IMR-90 (cell line): ENCODE measurements around the gene CFDP1. TPM values are rescaled to one million over a fixed set of nuclear protein-coding genes. Genes with fewer than 3 reads are reported as not detected.

ENCODE experiments used
- ATAC-seq: fragments of 200-7000 bp; cut with Tn5 transposase; 2 replicates; pipeline ENCODE4 v1.9.1; 2020; ENCODE audit warnings: low read depth, mild to moderate bottlenecking, moderate library complexity
- BruUV-seq: library from RNA; stranded (reverse); fragments of 400-500 nt; replicated peaks from 2 replicates; lab custom pipeline; 2021; lab: Mats Ljungman, UMichigan
- CTCF ChIA-PET: fragments of 300-600 bp; formaldehyde crosslinking; extraction: SDS; loops from one replicate; lab custom pipeline; 2021; ENCODE audit warnings: antibody characterized with exemption; lab: Yijun Ruan, JAX
- POLR2A ChIA-PET: fragments of 300-600 bp; sonication (Branson Sonifier 250); formaldehyde crosslinking; loops from one replicate; lab custom pipeline; 2022; ENCODE audit warnings: antibody characterized with exemption; ENCODE audit not compliant: unreplicated experiment; lab: Charles Lee
- DNase-seq: peaks from one replicate; pipeline ENCODE4 v3.0.0; 2013
- H2AFZ ChIP-seq: replicated peaks from 2 replicates; pipeline ENCODE3; 2013; ENCODE audit warnings: low read length, mild to moderate bottlenecking; ENCODE audit not compliant: poor library complexity
- H2AK5ac ChIP-seq: 2 replicates; pipeline ENCODE4 v1.6.1; 2013; ENCODE audit warnings: low read depth, low read length, inconsistent platforms
- H2AK9ac ChIP-seq: replicated peaks from 2 replicates; pipeline ENCODE3; 2013; ENCODE audit warnings: mild to moderate bottlenecking, low read depth, low read length, moderate library complexity; ENCODE audit not compliant: poor library complexity
- H2BK120ac ChIP-seq: 2 replicates; pipeline ENCODE4 v1.6.1; 2013; ENCODE audit warnings: low read depth, low read length, inconsistent platforms
- H2BK15ac ChIP-seq: 3 replicates; pipeline ENCODE4 v1.6.1; 2013; ENCODE audit warnings: low read depth, low read length, inconsistent platforms
- H2BK20ac ChIP-seq: 2 replicates; pipeline ENCODE4 v1.6.1; 2013; ENCODE audit warnings: low read depth, mild to moderate bottlenecking, inconsistent platforms, low read length, moderate library complexity
- H2BK5ac ChIP-seq: 2 replicates; pipeline ENCODE4 v1.6.1; 2013; ENCODE audit warnings: mild to moderate bottlenecking, low read depth, low read length, inconsistent platforms; ENCODE audit not compliant: poor library complexity, severe bottlenecking
- H3K14ac ChIP-seq: replicated peaks from 2 replicates; pipeline ENCODE4 v1.6.1; 2013; ENCODE audit warnings: low read depth, low read length, inconsistent platforms
- H3K18ac ChIP-seq: 2 replicates; pipeline ENCODE4 v1.6.1; 2013; ENCODE audit warnings: low read depth, low read length, control low read depth
- H3K23ac ChIP-seq: 2 replicates; pipeline ENCODE4 v1.6.1; 2013; ENCODE audit warnings: low read depth, low read length, inconsistent platforms
- H3K27ac ChIP-seq: 2 replicates; pipeline ENCODE4 v1.5.1; 2013; ENCODE audit warnings: mild to moderate bottlenecking, control low read depth, low read length; ENCODE audit not compliant: insufficient read depth
- H3K27me3 ChIP-seq: 2 replicates; pipeline ENCODE4 v1.6.1; 2013; ENCODE audit warnings: low read length; ENCODE audit not compliant: control insufficient read depth, insufficient read depth
- H3K36me3 ChIP-seq: 2 replicates; pipeline ENCODE4 v1.6.1; 2013; ENCODE audit warnings: low read length, mixed read lengths; ENCODE audit not compliant: control insufficient read depth, insufficient read depth
- H3K4ac ChIP-seq: 2 replicates; pipeline ENCODE4 v1.6.1; 2013; ENCODE audit warnings: low read depth, low read length, inconsistent platforms
- H3K4me1 ChIP-seq: 2 replicates; pipeline ENCODE4 v1.6.1; 2013; ENCODE audit warnings: low read length, mixed read lengths; ENCODE audit not compliant: control insufficient read depth, insufficient read depth
- H3K4me2 ChIP-seq: 2 replicates; pipeline ENCODE4 v1.6.1; 2013; ENCODE audit warnings: low read depth, mild to moderate bottlenecking, control low read depth, low read length, moderate library complexity
- H3K4me3 ChIP-seq: 2 replicates; pipeline ENCODE4 v1.5.1; 2013; ENCODE audit warnings: low read depth, mild to moderate bottlenecking, control low read depth, low read length, moderate library complexity; ENCODE audit not compliant: insufficient read depth
- H3K56ac ChIP-seq: 2 replicates; pipeline ENCODE4 v1.6.1; 2013; ENCODE audit warnings: low read length, inconsistent platforms; ENCODE audit not compliant: insufficient read depth; ENCODE audit errors: extremely low read depth
- H3K79me1 ChIP-seq, 2 experiments: 2 replicates each; pipeline ENCODE4 v1.6.1; 2013; ENCODE audit warnings: low read length in 2 of 2, inconsistent platforms in 1 of 2, low read depth in 1 of 2
- H3K9ac ChIP-seq: 2 replicates; pipeline ENCODE4 v1.6.1; 2013; ENCODE audit warnings: low read depth, low read length, control low read depth
- H3K9me1 ChIP-seq: 2 replicates; pipeline ENCODE4 v1.6.1; 2013; ENCODE audit warnings: low read length, inconsistent platforms; ENCODE audit not compliant: insufficient read depth
- H3K9me3 ChIP-seq: 2 replicates; pipeline ENCODE4 v1.6.1; 2013; ENCODE audit warnings: low read length; ENCODE audit not compliant: control insufficient read depth, insufficient read depth
- H4K20me1 ChIP-seq: 2 replicates; pipeline ENCODE4 v1.6.1; 2013; ENCODE audit warnings: low read length, inconsistent platforms; ENCODE audit not compliant: insufficient read depth
- H4K5ac ChIP-seq: 2 replicates; pipeline ENCODE4 v1.6.1; 2013; ENCODE audit warnings: mild to moderate bottlenecking, low read depth, low read length, control low read depth
- H4K8ac ChIP-seq, 2 experiments: 2 replicates each; pipeline ENCODE4 v1.6.1; 2013; ENCODE audit warnings: low read depth in 2 of 2, low read length in 2 of 2, control low read depth in 1 of 2, inconsistent platforms in 1 of 2
- H4K91ac ChIP-seq: 2 replicates; pipeline ENCODE4 v1.6.1; 2013; ENCODE audit warnings: low read depth, low read length, inconsistent platforms; ENCODE audit not compliant: insufficient read depth
- CEBPB ChIP-seq: IDR thresholded peaks from 2 replicates; pipeline ENCODE4 v1.6.1; 2012; ENCODE audit warnings: low read depth, low read length, improper control_type of control experiment
- CHD1 ChIP-seq: IDR thresholded peaks from 2 replicates; pipeline ENCODE4 v1.6.1; 2012; ENCODE audit warnings: low read depth, low read length, improper control_type of control experiment
- CTCF ChIP-seq: conservative IDR thresholded peaks from 2 replicates; pipeline ENCODE4 v1.5.1; 2012; ENCODE audit warnings: mild to moderate bottlenecking, low read depth, low read length, improper control_type of control experiment
- ELK1 ChIP-seq: fragments of 150-350 bp; IDR thresholded peaks from 2 replicates; pipeline ENCODE4 v1.6.1; 2016; ENCODE audit warnings: low read depth, mild to moderate bottlenecking, low read length, moderate library complexity, borderline replicate concordance
- FOS ChIP-seq: fragments of 150-350 bp; IDR thresholded peaks from 2 replicates; pipeline ENCODE4 v1.6.1; 2016; ENCODE audit warnings: low read depth, low read length
- MAFK ChIP-seq: IDR thresholded peaks from 2 replicates; pipeline ENCODE4 v1.6.1; 2012; ENCODE audit warnings: low read depth, low read length, improper control_type of control experiment
- MXI1 ChIP-seq: IDR thresholded peaks from 2 replicates; pipeline ENCODE4 v1.6.1; 2012; ENCODE audit warnings: low read depth, mild to moderate bottlenecking, low read length, moderate library complexity, borderline replicate concordance
- NFE2L2 ChIP-seq: fragments of 150-350 bp; IDR thresholded peaks from 2 replicates; pipeline ENCODE4 v1.6.1; 2016; ENCODE audit warnings: low read depth, mild to moderate bottlenecking, low read length
- POLR2A ChIP-seq: IDR thresholded peaks from 2 replicates; pipeline ENCODE4 v1.6.1; 2012; ENCODE audit warnings: mild to moderate bottlenecking, low read depth, low read length
- RAD21 ChIP-seq: IDR thresholded peaks from 2 replicates; pipeline ENCODE4 v1.6.1; 2012; ENCODE audit warnings: low read length, improper control_type of control experiment
- RFX5 ChIP-seq: IDR thresholded peaks from 2 replicates; pipeline ENCODE4 v1.8.0; 2012; ENCODE audit warnings: low read depth, mild to moderate bottlenecking, low read length, moderate library complexity
- SMC3 ChIP-seq: fragments of 150-350 bp; IDR thresholded peaks from 2 replicates; pipeline ENCODE4 v1.6.1; 2016; ENCODE audit warnings: low read depth, mild to moderate bottlenecking, antibody characterized with exemption, low read length, moderate library complexity
- dilution Hi-C: fragments of 300-500 bp; cut with HindIII; formaldehyde crosslinking; loops from one replicate; pipeline ENCODE4 v1.14.3; 2018; ENCODE audit warnings: low sequenced_read_pairs; ENCODE audit not compliant: unreplicated experiment
- in situ Hi-C: fragments of 300-500 bp; cut with MboI; formaldehyde crosslinking; loops from 3 replicates; pipeline ENCODE4 v1.14.3; 2019; ENCODE audit warnings: low sequenced_read_pairs, inconsistent platforms, mixed read lengths
- intact Hi-C: fragments of 100-400 bp; cut with micrococcal nuclease; formaldehyde crosslinking; loops from 2 replicates; pipeline ENCODE4 v1.10.0; 2022
- polyA plus RNA-seq, 3 experiments: library from polyadenylated mRNA; depleted of rRNA; stranded (reverse); fragments of >200 nt; gene quantifications; 2 replicates each; pipeline ENCODE4 v1.2.3, GENCODE V29; 2012; ENCODE audit warnings: low replicate concordance in 1 of 3
- total RNA-seq: library from RNA; depleted of rRNA; stranded (reverse); fragments of >200 nt; gene quantifications from 2 replicates; pipeline ENCODE4 v1.2.3, GENCODE V29; 2012
- TF ChIP-seq, protein P1 (sequence below): fragments of 150-350 bp; IDR thresholded peaks from 2 replicates; pipeline ENCODE4 v1.6.1; 2017; ENCODE audit warnings: mild to moderate bottlenecking, antibody characterized with exemption, low read length, low read depth

The CFDP1 gene
- total and polyA plus RNA-seq, 2 of the 4 experiments (the other 2 are of a cell fraction) = 15.6 to 38.7 TPM

DNA sequence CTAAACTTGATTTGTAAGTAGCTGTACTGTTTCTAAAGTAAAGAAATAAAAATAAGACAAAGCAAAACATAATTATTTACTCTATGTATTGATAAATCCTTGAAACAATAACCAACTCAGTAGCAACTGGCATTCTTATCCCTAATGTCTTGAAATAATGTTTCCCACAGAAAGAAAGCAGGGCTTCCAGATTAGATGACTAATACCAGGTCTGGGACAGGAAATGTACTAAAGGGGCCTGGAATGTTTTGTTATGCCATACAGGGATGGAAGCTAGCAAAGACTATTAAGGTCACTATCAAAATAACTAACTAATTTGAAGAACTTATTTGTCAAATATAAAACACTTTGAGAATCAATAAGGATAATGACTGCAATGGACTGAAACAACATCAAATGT is 82.1 kb downstream of the CFDP1 start:
- Histone ChIP-seq H2BK15ac (no peak overlapping the region), H3K4me1 (no peaks in the 10 kb centered on the region; the same call in 1 of the 2 replicates), H2AK5ac (no peak overlapping the region), H3K27ac (no peak overlapping the region), H2BK5ac (peak overlapping the region; percentile 71), H4K5ac (no peak overlapping the region), H3K4ac (no peak overlapping the region), H2AFZ (no peak overlapping the region), H4K20me1 (no peaks in the 10 kb centered on the region), H3K9me1 (peaks cover 3% of the 10 kb centered on the region; the same call in 1 of the 2 replicates), H3K9me3 (no peaks in the 10 kb centered on the region), H3K56ac (no peak overlapping the region), H3K18ac (no peak overlapping the region), H2BK20ac (no peak overlapping the region), H3K4me2 (no peak overlapping the region; the same call in 1 of the 2 replicates), H3K14ac (no peak overlapping the region), H3K4me3 (no peak overlapping the region), H3K9ac (no peak overlapping the region), H4K8ac (no peak overlapping the region; a peak in 1 of 4 replicates), H2AK9ac (no peak overlapping the region), H4K91ac (no peak overlapping the region), H3K23ac (no peak overlapping the region), H3K79me1 (peaks cover 5 to 21% of the 10 kb centered on the region in 2 experiments; a peak in 3 of 4 replicates), H3K27me3 (no peaks in the 10 kb centered on the region), H2BK120ac (no peak overlapping the region), H3K36me3 (no peaks in the 10 kb centered on the region; the same call in 1 of the 2 replicates)
- TF ChIP-seq, protein P1, sequence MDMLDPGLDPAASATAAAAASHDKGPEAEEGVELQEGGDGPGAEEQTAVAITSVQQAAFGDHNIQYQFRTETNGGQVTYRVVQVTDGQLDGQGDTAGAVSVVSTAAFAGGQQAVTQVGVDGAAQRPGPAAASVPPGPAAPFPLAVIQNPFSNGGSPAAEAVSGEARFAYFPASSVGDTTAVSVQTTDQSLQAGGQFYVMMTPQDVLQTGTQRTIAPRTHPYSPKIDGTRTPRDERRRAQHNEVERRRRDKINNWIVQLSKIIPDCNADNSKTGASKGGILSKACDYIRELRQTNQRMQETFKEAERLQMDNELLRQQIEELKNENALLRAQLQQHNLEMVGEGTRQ = no peak
- TF ChIP-seq MXI1 = no peak
- peak; percentile 31; the same call in 1 of the 2 replicates for TF ChIP-seq CEBPB
- TF ChIP-seq FOS = 0 out of 2 replicates have a peak, but pooled peaks have one; percentile 43
- TF ChIP-seq CHD1 = no peak
- no peak for TF ChIP-seq ELK1
- TF ChIP-seq SMC3 = no peak
- TF ChIP-seq POLR2A = no peak
- TF ChIP-seq RAD21 = no peak
- no peak for TF ChIP-seq MAFK
- no peak for TF ChIP-seq NFE2L2
- no peak for TF ChIP-seq RFX5
- no peak for TF ChIP-seq CTCF
- dilution Hi-C loops (no loop called here), intact Hi-C loops (no loop called here), in situ Hi-C loops (no loop called here)
- ChIA-PET CTCF (interaction anchor here (1.3 kb wide), 1 partner anchor 21 kb away, joined by 3 read pairs; no protein-coding TSS in a partner anchor), POLR2A (no interaction called here)
- no TSS peak for BruUV-seq
- DNase-seq (peak; percentile 80), ATAC-seq (peak; percentile 88)
